ENCODE measurements around the gene SH3GL1.

The SH3GL1 gene

GRCh38 chr19:4338441-4339355 is 61.6 kb downstream of the SH3GL1 start, which contains the start of gene STAP2:
Gene STAP2, minus strand, starts transcription at chr19:4338827. Its CDS starts 74 bp downstream, at chr19:4338753.
- DNase-seq = peak; percentile 69

GRCh38 chr19:4337906-4338440 is 62.4 kb downstream of the SH3GL1 start:
- peak; percentile 70 for DNase-seq

GRCh38 chr19:4334929-4335570 is 65.3 kb downstream of the SH3GL1 start:
- no peak for DNase-seq

GRCh38 chr19:4329858-4330257 is 70.5 kb downstream of the SH3GL1 start:
- DNase-seq = no peak

GRCh38 chr19:4328991-4329681 is 71.2 kb downstream of the SH3GL1 start:
- peak; percentile 82 for DNase-seq

- peak; percentile 98 for DNase-seq
These were observed 71.9 kb downstream of the SH3GL1 start for GRCh38 chr19:4328243-4328990.

DNA sequence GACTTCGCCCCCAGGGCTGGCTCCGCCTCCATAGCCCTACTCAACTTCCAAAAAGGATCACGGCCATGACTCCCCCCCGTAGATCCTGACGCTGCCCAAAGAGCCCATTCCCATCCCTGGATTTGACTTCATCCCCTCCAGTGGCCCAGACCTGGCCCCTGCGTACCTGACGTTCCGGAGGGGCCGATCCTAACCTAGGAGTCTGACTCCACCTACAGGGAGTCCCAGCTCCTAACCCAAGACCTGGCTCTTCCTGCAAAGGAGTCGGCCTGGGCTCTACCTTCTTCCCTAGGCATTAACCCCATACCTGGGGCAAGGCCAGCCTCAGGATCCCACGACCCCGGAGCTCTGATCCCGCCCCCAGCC is 72.5 kb downstream of the SH3GL1 start:
- no peak for DNase-seq

DNA sequence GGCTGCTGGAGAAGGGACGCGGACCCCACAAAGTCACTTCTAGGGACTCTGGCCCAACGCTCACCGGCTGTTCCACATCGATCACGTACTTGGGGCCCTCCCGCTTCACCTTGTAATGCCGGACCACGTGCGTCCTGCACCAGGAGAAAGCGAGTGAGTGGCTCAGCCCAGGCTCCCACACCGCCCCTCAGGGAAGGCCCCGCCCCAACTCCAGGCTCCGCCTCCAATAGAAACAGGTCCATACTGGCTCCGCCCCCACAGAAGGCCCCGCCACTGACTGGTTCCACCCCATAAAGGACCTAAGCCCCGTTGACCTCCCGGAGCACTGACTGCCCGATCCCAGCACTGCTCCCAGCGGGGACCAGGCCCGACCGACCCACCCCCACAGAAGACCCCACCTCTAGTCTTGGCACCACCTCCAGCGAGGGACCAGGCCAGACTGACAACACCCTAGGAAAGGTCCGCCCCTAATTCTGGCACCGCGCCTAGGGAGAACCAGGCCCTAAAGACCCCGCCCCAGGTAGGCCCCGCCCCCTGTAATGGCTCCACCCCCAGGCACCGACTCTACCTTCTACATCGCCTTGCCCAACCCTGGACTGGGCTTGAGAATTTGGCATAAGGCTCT is 73.0 kb downstream of the SH3GL1 start:
- DNase-seq = peak; percentile 88

DNA sequence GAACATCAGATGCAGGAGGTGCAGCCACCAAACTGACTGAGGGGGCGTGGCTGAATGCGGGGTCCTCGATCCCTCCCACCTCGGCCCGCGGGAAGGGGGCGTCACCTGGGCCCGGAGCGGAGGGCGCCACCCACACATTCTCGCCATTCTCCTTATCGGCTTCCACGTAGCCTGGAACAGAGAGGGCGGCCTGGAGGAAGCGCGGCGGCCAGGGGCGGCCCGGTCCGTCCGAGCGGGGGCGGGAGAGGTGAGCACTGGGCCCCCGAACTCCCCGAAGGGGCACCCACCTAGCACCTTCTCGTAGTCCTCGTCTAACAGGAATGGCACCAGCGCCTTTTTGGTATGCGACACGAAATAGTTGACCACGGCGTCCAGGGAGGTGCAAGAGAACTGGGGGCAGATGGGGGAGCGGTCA is 73.5 kb downstream of the SH3GL1 start:
- no peak for DNase-seq

GRCh38 chr19:4326215-4326836 is 74.0 kb downstream of the SH3GL1 start:
- DNase-seq = no peak

DNA sequence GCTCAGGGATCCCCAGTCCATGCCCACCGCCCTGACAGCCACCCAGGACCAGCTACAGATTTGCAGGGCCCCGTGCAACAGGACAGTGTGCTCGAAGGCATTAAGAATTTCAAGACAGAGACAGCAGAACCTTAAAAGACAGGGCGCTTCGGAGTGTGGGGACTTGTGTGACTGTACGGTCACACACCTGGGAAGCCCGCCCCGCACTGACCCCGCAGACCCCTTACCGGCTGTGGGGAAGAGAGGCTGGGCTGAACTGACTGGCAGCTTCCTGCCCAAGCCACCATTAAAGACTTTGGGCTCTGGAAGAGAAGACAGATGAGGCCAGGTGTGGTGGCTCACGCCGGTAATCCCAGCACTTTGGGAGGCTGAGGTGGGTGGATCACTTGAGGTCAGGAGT is 76.1 kb downstream of the SH3GL1 start:
- DNase-seq = no peak

- no peak for DNase-seq
These were observed 76.7 kb downstream of the SH3GL1 start for GRCh38 chr19:4323692-4324091.

DNA sequence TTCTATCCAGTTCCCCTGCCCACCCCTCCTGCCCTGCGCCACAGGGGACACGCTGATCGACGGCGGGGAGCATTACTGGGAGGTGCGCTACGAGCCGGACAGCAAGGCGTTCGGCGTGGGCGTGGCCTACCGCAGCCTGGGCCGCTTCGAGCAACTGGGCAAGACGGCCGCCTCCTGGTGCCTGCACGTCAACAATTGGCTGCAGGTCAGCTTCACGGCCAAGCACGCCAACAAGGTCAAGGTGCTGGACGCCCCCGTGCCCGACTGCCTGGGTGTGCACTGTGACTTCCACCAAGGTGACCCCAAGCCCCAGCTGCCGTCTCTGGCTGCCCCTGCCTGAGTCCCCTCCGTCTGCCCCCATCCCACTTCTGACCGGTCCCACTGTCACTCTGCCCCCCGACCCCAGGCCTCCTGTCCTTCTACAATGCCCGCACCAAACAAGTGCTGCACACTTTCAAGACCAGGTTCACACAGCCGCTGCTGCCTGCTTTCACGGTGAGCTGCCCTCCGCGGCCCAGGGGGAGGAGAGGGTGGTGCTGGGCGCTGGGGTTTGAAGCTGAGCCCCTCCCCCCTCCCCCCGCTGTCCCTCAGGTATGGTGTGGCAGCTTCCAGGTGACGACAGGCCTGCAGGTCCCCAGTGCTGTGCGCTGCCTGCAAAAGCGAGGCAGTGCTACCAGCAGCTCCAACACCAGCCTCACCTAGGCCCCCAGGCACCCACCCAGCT is 77.2 kb downstream of the SH3GL1 start:
- no peak for DNase-seq

DNA sequence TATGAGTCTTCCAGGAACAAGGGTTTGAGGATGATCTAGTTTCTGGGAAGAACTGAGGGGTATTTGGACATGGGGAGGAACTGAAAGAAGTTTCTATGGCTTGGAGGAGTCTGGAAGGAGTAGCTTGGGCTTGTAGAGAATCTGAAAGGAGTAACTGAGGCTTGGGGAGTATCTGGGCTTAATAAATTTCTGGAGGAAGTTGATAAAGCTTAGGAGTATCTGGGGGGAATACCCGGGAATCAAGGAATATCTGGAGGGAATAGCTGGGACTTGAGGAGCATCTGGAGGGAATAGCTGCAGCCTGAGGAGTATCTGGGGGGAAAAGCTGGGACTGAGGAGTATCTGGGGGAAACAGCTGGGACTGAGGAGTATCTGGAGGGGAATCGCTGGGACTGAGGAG is 79.9 kb downstream of the SH3GL1 start:
- DNase-seq = no peak

- no peak for DNase-seq
These were observed 81.2 kb downstream of the SH3GL1 start for GRCh38 chr19:4319067-4319718.

DNA sequence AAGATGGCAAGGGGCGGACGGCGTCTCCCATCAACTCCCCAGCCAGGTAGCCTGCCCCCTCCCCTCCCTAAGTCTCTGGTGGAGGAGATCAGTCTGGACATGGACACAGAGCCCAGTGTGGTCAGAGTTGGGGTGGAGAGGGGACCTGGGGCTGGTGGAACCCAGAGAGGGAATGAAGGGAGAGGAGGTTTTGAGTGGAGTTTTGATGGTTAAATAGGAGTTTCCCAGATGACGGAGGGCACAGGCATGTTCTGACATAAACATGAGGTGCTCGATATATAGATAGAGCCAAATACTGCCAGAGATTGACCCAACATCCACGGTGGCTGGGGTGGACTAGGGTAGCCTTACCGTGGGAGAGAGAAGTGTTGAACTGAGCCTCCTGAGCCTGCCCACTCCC is 81.9 kb downstream of the SH3GL1 start:
- DNase-seq = no peak

DNA sequence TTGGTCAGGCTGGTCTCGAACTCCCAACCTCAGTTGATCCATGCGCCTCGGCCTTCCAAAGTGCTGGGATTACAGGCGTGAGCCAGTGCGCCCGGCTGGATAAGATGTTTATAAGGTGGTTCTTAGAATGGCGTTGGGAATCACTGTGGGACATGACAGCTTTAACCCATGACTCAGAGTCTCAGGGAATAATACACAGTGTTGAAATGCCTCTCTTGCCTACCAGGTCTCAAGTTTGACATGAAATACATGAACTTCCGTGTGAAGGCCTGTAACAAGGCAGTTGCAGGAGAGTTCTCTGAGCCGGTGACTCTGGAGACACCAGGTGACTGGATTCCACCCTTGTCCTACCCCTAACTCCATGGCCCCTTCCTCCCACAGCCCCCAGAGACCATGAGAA is 83.4 kb downstream of the SH3GL1 start:
- no peak for DNase-seq

DNA sequence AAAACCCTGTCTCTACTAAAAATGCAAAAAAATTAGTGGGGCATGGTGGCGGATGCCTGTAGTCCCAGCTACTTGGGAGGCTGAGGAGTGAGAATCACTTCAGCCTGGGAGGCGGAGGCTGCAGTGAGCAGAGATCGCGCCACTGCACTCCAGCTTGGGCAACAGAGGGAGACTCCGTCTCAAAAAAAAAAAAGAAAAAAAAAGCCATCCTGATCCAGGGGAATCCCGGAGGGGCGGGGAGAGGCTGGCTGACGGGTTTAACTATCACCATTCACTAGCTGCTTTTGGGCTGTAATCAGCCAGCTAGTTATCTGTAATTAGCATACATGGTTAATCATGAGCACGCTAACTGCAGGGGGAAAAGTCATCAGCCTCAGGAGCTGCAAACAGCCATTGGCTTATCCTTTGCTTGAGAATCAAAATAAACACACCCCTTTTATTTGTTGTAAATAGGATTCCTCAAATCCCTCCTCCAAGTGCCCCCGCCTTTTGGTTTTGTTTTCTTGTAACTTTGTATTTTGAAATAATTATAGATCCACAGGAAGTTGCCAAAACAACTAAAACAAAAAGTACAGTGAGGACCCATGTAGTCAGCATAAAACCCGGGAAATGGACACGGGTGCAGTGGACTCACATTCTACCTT is 86.4 kb downstream of the SH3GL1 start:
- no peak for DNase-seq
